T-helper 22 cell (primary cell): ENCODE measurements around the gene COPS7A.

ENCODE experiments used
- DNase-seq: peaks from one replicate; pipeline ENCODE4 v3.0.0-alpha.2; 2020; ENCODE audit warnings: low read depth

COPS7A gene

DNA sequence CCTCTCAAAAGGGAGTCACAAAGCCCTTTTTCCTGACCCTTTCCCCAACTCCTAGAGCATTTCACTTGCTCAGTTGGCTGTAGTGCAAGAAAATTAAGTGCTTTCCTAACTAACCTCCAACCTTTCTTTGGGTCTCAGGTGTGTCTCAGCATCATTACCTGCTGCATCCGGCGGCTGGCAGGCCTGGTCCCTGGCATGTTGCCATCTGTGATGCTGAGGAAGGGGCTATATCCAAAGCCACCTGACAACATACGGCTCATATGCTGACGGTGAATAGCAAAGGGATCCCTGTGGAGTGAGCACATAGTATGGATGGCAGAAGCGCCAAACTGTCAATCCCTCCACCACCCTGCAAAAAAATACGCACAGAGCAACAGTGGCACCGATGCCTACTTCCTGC, 27.9 kb downstream of the COPS7A start:
- no peak for DNase-seq

DNA sequence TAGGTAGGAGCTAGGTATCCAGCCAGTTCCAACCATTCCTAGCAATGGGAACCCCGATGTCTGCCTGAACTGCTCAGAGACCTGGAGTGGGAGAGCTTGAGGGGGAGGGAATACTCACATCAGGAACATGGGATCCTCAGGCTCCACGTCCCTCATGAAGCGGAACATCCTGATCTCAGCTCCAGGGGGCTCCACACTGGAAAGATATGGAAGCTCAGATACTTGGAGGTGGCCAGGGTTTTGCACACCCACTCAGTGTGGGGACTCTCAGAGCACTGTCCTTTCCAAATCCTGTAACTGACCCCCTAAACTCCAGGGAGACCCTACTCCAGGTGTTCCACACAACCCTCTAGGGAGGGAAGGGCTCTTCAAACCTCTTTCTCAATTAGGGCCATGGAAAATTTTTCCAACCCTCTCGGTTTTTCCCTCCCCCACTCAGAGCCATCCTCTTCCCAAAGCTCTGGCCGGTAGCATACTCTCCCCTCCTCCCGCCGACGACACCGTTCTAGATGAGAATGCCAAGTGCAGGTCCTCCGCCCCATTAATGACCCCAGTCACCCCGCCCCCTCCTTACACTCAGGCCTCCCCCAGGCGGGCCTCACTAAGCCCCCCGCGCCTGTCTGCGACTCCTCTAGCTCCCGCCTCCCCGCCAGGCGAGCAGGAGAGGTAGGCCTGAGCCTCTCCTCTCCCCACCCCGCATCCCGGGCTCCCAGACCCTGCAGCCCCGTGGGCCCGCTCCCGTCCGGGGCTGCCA, 28.5 kb downstream of the COPS7A start:
- no peak for DNase-seq

DNA sequence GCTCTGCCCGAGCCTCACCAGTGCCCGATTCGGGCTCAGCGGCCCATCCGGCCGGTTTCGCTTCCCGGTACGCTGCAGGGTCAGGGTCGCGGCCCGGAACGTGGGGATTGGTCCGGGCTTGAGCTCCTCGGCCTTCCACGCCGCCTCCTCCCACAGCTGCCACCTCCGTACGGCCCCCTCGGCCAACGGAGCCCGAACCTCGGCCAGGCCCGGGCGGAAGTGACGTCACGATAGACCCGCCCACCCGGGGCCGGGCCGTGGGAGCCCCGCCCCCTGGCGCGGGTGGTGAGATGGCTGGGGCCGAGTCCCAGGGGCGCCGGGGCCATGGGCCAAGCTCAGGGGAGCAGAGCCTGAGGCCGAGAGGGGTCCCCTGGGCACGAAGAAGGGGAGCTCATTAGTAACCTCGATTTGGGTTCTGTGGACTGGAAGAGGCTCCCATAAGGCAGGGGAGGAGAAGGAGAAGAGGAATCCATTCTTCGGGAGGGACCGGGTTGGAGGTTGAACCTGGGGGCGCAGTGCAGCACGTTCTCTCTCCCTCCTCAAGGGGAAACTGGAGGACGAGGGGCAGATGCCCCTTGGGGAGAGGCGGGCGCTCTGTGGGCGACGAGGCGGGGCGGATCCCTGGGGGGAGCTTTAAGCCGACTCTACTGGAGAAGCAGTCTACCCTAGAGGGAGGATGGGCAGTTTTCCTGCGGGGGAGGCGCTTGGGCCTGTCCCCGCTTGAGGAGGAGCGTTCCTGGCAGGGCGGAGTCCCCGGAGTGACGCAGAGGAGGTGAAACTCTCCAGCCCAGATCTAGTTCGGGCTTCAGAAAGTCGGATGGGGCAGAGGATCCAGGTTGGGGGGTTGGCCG, 29.3 kb downstream of the COPS7A start, which contains the start of gene MLF2:
Gene MLF2, minus strand, starts transcription at position 221 of the 851 bp plus-strand sequence. CDS start 807 bp downstream, outside the sequence.
- peak; percentile 93 for DNase-seq

DNA sequence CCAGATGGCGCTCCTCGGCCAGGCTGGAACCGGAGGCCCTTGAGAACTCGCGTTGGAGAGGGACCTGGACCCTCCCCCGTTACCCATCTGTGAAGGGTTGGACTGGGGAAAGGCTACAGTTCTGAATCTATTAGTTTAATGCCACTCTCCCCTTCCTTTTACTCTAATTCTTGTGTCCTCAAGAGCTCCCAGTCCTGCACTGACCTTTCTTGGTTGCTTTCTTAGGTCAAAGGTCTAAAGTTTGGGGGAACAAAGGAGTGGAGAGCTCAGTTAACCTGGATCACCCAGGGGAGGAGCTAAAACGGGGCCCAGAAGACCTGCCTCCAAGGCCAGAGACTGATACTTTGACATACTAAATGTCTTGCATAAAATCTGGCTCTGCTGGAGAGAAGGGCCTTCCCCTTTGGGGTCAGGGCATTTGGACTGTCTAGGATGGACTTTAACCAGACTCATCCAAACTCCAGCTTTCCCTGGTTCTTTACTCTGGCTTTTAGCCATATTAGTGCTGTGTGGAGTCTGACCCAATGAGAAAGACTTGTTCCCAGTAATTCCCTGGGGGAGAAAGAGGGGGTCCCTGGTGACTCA, 30.0 kb downstream of the COPS7A start:
- DNase-seq = no peak

DNA sequence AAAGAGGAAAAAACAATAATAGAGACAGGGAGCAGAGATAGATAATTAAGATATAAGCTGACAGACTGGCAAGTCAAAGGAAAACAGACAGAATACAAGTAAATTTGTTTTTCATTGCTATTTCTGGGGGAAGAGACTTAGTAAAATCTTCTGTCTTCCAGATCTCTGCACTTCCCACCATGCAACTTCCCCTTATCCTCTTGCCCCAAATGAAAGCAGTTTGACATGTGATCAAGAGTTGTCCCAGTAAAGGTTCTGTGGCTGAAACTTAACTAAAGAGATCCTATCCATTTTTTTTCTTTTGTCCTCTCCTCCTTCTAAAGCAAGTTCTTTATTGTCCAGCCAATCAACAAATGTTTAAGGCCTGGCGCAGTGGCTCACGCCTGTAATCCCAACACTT, 30.6 kb downstream of the COPS7A start:
- DNase-seq = no peak

DNA sequence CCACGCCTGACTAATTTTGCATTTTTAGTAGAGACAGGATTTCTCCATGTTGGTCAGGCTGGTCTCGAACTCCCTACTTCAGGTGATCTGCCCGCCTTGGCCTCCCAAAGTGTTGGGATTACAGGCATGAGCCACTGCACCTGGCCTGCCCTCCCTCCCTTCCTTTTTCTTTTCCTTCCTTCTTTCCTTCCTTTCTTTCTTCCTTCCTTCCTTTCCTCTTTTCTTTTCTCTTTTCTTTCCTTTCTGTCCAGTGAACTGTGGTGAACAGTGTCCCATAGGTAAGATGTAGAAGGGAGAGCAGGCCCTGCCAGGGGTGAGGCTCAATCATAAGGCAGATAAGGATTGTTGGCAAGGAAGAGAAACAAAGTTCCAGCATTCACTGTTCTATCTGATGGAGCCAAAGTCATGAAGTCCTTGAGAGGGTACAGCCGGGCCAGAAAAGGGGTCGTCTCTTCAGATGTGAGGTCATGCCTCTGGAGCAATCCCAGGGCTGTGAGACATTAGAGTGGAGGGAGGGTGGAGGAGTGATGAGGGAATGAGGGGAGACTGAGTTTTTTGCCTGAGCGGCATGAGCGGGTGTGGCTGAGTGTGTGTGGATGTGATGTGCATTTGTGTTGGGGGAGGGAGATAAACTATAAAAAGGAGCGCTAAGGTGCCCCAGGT, 33.3 kb downstream of the COPS7A start:
- DNase-seq = no peak

DNA sequence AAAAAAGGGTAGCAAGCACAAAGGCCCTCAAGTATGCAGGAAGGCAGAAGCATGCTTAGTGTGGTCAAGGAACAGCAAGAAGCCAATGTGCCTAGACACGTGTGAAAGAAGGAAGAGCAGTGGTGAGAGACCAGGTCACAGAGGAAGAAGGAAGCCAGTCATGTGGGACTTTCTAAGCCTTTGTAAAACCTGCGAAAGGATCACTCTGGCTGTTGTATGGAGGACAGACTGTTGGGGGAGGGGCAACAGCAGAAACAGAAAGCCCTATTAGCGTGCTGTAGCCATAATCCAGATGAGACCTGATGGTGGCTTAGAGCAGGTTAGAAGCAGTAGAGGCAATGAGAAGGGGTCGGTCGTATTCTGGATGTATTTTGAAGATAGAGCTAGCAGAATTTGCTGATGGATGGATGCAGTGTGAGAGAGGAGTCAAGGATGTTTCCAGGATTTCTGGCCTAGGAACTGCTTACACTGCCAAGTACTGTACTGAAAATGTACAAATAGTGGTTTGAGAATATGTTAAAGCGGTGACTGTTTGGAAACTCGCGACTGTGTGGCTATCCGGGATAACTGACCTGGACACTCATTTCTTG, 34.8 kb downstream of the COPS7A start:
- no peak for DNase-seq

DNA sequence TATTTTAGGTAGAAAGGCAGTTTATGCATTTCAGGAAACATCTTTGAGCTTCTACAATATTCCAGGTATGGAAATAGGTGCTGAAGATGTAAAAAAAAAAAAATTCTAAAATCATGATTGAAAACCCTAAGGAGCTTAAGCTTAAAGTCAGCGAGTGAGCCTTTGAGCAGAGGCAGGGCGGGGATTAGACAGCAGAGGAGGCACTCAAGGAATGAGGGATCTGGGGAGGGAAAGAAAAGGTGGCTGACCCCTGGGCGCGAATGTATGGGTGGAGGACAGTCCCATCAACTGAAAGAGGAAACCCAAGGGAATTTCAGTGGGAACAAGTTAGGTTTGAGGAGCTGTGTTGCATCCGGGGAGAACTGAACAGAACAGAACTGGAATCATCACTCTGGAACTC, 35.9 kb downstream of the COPS7A start:
- no peak for DNase-seq

DNA sequence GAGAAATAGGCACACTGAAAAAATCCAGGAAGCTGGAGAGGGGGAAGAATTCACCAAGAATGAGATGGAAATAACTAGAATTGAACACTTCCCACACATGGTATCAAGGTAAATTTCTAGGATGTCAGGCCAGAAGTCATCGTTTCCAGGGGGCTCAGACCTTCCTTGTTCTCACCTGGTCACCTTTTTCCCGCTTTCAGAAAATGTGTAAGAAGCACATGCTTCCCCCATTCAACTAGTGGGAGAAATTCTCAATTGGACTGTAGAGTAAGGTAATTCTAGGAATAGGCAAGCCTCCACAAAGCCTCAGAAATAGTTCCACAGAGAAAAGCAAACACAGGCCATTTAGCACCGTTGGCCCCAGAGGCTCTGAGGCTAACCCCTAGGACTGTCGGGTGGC, 39.5 kb downstream of the COPS7A start:
- no peak for DNase-seq

DNA sequence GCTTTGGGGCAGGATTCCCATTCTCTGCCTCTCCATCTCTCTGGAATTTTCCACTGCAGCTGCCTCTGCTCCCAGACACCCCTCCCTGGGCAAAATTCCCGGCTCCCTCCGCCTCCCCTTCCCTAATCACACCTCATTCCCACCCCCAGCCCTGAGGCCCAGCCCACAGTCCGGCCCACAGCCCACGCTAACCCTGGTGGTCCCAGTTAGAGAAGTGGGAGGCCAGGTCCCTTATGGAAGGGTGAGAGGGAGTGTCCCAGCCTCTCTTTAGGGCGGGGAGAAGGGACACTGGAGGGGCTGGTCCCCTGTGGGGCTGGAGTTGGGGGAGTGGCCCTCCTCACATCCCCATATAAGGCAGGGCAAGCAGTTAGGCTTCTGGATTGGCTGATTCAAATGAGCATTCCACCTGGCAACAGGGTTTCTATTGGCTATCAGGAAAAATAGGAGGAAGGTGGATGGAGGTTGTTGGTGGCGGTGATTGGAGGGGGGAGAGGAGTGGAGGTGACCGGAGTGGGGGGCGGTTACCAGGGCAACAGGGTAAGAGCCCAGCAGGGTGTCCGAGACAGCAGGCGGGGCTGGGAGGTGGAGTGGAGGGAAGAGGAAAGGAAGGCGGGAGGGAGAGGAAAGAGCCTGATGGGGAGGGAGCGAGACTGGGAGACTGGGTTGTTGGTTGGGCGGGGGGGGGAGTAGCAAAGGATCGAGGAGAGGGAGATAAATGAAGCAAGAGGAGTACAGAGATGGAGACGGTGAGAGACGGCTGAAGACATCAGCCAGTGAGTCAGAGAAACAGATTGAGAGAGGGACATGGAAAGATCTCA, 40.4 kb downstream of the COPS7A start:
- DNase-seq = peak; percentile 48

DNA sequence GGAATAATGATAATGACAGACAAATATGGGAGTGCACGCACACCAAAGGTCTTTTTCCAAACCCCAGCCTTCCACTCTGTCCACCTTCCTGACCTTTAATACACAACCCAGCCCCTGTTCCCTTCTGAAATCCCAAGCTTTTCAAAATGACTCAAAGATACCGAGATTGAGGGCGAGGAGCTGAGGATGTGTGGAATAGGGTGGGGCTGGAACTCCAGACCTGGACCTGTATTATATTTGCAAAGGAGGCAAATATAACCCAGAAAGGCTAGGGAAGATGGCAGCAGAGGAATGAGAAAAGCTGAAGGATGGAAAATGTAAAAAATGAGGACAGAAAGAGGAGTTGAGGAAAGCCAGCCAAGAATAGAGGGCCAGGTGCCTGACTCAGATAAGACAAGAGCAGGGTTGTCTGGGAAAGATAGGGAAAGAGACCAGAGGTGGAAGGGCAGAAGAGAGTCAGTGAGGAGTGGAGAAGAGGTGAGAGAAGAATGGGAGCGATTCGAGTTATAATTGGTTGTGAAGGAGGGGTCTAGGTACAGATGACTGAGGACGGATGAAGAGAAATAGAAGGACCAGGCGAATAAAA, 41.3 kb downstream of the COPS7A start:
- no peak for DNase-seq

DNA sequence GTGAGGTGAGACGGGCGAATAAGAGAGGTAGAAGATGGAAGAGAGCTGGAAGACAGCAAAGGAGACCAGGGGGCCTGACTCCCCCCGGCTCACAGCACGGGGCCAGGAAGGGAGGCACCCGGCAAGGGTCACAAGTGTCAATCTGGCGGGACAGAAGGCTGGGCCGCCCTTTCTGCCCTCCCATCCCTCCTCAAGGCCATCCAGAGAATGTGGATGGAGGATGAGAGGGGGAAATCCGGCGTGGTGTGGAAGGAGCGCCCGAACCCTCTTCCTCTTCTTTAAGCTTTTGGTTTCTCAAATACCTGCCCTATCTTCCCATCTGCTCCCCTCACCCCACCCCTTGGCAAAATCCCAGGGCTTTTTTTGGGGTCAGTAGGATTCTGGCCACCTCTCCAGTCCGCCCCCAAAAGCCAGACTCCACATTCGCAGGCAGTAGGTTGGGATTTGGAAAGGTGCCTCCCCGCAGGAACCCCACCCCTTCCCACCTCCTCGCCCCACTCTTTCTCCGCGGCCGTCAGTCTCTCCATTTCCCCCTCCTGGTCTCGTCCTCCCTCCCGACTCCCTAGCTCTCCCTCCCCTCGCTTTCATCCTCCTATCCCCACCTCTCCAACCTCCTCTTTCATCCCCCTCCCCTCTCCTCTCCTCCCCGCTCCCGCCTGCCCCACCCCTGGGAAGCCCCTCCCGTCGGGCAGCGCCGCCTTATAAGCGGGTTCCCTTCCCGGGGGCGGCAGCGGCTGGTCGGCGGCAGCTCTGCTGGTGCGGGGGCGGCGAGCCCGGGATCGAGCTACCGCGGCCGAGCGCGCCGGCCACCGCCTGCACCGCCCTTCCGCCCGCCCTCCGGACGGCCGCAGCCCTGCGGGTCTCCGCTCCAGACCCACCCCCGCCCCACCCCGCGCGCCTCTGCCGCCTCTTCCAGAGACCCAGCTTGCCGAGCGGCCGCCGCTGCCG, 42.1 kb downstream of the COPS7A start, which contains the start of gene PTMS:
Gene PTMS, plus strand, starts transcription at position 730 of the 948 bp plus-strand sequence. CDS start 343 bp downstream, outside the sequence.
- DNase-seq = no peak

DNA sequence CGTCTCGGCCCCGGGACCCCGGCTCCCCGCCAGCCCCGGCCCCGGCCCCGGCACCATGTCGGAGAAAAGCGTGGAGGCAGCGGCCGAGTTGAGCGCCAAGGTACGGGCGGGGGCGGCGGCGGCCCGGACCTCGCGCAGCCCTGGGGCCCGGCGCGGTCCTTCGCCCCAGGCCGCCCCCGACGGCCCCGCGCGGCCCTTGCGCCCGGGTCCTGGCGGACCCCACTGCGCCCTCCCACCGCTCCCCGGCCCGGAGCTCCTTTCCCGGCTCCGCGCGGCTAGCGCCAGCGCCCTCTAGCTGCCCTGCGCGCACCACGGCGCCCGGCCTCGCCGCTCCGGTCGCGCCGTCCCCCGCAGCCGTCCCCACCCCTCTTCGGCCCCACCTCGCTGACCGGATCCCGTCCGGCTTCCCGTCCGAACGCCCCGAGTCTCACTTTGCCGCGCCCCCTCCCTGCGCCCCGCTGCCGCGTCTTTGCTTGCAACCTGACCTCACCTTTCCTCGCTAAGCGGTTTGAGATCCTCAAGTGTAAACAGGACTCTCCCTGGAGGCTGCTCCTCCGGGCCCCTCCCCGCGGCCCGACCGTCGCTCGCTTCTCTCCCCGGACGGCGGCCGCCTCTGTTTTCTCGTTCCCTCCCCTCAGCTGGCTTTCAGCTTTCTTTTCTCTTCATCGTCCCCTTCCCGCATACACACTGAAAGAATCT, 43.0 kb downstream of the COPS7A start:
- DNase-seq = peak; percentile 22

DNA sequence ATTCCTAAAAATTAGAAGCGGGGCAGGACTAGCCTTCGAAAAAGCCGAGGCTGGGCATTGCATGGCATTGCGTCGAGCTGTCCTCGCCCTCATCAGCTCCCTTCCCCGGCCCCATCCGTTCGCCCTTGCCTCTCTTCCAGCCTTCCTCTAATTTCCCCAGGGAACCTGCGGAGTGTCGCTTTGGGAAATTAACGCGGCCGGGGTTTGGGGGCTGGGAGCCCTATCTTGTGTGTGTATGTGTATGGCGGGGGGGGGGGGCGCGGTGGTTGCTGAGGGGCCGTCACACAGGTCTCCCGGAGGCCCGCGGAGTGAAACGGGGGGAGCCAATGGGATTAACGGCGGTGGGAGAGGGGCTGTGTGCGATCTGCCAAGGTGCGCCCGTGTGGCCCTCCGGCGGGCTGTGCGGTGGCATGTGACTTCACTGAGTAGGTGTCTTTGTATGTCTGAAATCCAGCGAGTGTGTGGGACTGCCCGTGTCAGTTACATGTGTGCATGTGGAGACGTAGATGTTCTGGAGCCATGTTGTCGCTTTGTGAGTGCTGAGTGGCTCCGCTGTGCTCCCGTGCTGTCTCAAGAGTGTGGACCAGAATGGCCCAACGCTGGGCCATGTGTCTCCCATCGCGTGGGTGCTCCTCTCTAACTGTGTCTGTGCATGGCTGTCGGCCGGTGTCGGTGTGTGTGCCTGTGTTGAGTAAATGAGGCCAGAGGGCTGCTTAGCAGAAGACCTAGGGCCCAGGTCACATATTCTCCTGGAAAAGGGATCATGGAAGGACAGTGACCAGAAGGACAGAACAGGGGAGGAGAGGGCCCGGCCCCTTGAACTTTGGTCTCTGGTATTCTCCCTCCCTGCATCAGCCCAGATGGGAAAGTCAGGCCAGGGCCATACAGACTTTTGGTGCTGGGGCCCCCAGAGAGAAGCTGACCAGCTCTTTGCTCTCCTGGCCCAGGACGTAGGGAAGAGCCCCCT, 43.8 kb downstream of the COPS7A start:
- no peak for DNase-seq

DNA sequence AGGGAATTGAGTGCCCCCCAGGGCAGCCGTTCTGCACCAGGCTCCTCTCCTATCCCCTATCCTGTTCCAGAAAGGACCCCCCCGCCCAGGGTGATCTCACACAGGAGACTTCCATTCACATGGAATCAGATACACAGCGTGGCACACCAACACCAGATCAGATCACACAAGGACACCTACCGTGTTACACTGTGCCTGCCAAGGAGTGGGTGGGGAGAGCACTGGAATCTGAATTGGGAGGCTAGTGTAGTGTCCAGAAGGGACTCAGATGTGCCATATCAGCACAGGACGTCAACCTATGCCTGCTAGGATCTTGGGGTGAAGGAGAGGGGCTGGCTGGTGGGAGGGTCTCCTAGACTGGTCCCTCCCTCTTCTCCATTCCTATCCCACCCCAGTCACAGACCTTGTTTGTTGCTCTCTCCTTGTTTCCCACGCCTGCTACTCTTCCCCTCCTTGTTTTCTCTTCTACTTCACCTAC, 44.6 kb downstream of the COPS7A start:
- no peak for DNase-seq

DNA sequence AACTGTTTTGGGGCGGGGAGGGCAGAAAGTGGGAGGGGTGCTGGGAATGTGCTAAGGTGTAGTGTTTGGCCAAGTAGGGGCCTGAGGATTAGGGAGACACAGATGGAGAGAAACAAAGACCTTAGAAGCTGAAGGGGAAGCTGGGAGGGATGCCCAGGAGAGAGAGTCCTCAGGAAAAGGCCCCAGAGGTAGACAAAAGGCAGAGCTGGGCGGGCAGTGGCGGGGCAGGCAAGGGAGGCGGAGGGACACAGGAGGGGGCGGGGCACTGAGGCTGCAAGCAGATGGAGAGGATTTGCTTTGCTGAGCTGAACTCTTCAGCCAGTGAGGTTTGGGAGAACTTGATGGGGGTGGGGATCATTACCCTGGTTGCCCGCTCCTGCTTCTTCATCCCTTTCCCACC, 45.1 kb downstream of the COPS7A start:
- DNase-seq = no peak

DNA sequence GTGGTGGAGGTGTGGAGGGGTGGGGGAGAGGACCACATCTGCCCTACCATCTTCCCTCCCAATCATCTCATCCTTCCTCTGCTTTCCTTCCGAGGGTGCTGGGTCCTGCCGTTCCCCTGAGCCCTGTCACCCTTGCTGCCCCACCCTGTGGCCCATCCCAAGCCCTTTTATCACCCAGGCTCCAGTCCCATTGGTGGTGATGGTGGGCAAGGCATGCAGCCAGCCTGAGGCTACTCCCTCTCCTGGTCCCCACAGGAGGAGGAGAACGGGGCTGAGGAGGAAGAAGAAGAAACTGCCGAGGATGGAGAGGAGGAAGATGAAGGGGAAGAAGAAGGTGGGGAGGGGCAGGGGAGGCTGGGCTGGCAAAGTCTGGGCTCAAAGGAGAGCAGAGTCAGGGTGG, 45.8 kb downstream of the COPS7A start:
- no peak for DNase-seq
